Measurements from ENCODE around the gene TMCO4.

The TMCO4 gene

DNA sequence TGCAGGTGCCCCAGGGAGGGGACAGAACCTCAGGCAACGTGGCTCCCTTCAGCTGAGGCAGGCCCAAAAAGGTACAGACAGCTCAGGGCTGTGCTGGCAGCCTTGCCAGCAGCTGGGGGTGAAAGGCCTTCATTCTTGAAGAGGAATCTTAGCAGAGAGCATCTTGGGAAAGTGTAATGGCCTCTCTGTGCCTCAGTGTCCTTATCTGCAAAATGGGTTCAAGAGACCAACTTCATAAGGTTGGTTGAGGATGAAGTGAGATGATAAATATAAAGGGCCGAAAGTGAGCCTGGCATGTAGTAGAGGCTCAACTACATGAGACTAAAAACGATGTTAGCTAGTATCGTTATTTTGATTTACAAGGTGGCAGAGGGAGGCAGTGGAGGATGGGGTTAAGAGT, 26.2 kb downstream of the TMCO4 start:
- no peak for ATAC-seq
- TF ChIP-seq ESRRG (CRISPR knock-in tag; IDR thresholded peaks at IDR 0.05) (no peak), ZNF8 (CRISPR knock-in tag; IDR thresholded peaks at IDR 0.05) (no peak), ARNTL (CRISPR knock-in tag; IDR thresholded peaks at IDR 0.05; ENCODE audit: borderline replicate concordance, low read depth) (no peak), ZFP3 (CRISPR knock-in tag; IDR thresholded peaks at IDR 0.05) (no peak), TCF4 (CRISPR knock-in tag; IDR thresholded peaks at IDR 0.05; ENCODE audit: borderline replicate concordance) (no peak), ZNF70 (CRISPR knock-in tag; IDR thresholded peaks at IDR 0.05) (no peak)
- TF ChIP-seq, protein P1, sequence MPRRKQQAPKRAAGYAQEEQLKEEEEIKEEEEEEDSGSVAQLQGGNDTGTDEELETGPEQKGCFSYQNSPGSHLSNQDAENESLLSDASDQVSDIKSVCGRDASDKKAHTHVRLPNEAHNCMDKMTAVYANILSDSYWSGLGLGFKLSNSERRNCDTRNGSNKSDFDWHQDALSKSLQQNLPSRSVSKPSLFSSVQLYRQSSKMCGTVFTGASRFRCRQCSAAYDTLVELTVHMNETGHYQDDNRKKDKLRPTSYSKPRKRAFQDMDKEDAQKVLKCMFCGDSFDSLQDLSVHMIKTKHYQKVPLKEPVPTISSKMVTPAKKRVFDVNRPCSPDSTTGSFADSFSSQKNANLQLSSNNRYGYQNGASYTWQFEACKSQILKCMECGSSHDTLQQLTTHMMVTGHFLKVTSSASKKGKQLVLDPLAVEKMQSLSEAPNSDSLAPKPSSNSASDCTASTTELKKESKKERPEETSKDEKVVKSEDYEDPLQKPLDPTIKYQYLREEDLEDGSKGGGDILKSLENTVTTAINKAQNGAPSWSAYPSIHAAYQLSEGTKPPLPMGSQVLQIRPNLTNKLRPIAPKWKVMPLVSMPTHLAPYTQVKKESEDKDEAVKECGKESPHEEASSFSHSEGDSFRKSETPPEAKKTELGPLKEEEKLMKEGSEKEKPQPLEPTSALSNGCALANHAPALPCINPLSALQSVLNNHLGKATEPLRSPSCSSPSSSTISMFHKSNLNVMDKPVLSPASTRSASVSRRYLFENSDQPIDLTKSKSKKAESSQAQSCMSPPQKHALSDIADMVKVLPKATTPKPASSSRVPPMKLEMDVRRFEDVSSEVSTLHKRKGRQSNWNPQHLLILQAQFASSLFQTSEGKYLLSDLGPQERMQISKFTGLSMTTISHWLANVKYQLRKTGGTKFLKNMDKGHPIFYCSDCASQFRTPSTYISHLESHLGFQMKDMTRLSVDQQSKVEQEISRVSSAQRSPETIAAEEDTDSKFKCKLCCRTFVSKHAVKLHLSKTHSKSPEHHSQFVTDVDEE (CRISPR knock-in tag; IDR thresholded peaks at IDR 0.05) = no peak
- TF ChIP-seq, protein P2, sequence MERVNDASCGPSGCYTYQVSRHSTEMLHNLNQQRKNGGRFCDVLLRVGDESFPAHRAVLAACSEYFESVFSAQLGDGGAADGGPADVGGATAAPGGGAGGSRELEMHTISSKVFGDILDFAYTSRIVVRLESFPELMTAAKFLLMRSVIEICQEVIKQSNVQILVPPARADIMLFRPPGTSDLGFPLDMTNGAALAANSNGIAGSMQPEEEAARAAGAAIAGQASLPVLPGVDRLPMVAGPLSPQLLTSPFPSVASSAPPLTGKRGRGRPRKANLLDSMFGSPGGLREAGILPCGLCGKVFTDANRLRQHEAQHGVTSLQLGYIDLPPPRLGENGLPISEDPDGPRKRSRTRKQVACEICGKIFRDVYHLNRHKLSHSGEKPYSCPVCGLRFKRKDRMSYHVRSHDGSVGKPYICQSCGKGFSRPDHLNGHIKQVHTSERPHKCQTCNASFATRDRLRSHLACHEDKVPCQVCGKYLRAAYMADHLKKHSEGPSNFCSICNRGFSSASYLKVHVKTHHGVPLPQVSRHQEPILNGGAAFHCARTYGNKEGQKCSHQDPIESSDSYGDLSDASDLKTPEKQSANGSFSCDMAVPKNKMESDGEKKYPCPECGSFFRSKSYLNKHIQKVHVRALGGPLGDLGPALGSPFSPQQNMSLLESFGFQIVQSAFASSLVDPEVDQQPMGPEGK (CRISPR knock-in tag; IDR thresholded peaks at IDR 0.05; ENCODE audit: borderline replicate concordance) = no peak

DNA sequence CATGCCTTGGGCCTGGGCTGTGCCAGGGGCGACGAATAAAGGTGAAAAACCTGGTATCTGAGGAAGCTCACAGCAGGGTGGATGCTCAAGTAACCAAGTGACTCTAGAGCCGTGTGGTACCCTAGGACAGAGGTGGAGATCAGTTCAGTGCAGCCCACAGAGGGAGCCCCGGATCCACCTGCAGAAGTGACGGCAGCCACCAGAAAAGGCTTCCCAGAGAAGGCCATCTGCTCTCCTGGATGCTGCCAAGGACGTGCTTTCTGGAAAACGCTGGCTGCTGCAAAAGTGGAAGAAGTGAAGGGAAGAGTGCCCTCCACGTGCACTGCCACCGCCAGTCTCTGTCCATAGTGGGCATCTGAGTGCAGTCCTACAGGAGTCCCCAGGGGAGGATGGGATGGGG, 27.7 kb downstream of the TMCO4 start:
- no peak for TF ChIP-seq TCF4 (CRISPR knock-in tag; IDR thresholded peaks at IDR 0.05; ENCODE audit: borderline replicate concordance)
- no peak for TF ChIP-seq BACH2 (CRISPR knock-in tag; IDR thresholded peaks at IDR 0.05; ENCODE audit: borderline replicate concordance)
- no peak for TF ChIP-seq RARB (CRISPR knock-in tag; IDR thresholded peaks at IDR 0.05)
- TF ChIP-seq, protein P3, sequence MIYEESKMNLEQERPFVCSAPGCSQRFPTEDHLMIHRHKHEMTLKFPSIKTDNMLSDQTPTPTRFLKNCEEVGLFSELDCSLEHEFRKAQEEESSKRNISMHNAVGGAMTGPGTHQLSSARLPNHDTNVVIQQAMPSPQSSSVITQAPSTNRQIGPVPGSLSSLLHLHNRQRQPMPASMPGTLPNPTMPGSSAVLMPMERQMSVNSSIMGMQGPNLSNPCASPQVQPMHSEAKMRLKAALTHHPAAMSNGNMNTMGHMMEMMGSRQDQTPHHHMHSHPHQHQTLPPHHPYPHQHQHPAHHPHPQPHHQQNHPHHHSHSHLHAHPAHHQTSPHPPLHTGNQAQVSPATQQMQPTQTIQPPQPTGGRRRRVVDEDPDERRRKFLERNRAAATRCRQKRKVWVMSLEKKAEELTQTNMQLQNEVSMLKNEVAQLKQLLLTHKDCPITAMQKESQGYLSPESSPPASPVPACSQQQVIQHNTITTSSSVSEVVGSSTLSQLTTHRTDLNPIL (CRISPR knock-in tag; IDR thresholded peaks at IDR 0.05; ENCODE audit: low read depth) = no peak
- TF ChIP-seq, protein P1 (CRISPR knock-in tag; IDR thresholded peaks at IDR 0.05) = no peak
- TF ChIP-seq, protein P2 (CRISPR knock-in tag; IDR thresholded peaks at IDR 0.05; ENCODE audit: borderline replicate concordance) = no peak
- no peak for ATAC-seq

DNA sequence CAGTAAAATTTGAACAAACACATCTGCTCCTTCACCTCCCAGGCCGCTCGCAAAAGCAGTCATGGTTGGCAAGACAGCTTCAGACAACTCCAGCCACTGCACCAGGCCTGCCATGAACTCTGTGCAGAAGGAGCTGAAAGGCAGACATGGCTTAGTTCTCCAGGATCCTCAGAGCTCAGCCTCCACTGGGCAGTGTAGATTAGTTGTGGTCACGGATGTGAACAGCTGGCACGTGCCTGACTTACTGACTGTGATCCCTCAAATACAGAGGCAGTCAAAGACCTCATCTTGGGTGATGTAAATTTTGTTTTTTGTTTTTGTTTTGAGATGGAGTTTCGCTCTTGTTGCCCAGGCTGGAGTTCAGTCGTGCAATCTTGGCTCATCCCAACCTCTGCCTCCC, 28.4 kb downstream of the TMCO4 start:
- no peak for TF ChIP-seq SNAI2 (CRISPR knock-in tag; IDR thresholded peaks at IDR 0.05)
- TF ChIP-seq, protein P2 (CRISPR knock-in tag; IDR thresholded peaks at IDR 0.05; ENCODE audit: borderline replicate concordance) = no peak
- TF ChIP-seq ZNF8 (CRISPR knock-in tag; IDR thresholded peaks at IDR 0.05) = no peak
- TF ChIP-seq ARNTL (CRISPR knock-in tag; IDR thresholded peaks at IDR 0.05; ENCODE audit: borderline replicate concordance, low read depth) = no peak
- no peak for ATAC-seq
